ENCODE measurements around the gene HMX3.

- TF ChIP-seq POLR2A (IDR thresholded peaks at IDR 0.05; ENCODE audit: low read length) (no peak), GATA1 (IDR thresholded peaks at IDR 0.05; ENCODE audit: low read depth, low read length) (no peak)
Measured at GRCh38 chr10:123164319-123164718, 28.5 kb downstream of the HMX3 start.

Data from erythroblast (primary cell).